Glomerular visceral epithelial cell (primary cell): ENCODE measurements around the gene GPR85.
"Not testable (repeated sequence)": the region's sequence is repeated elsewhere in the genome, so short reads cannot be mapped to it uniquely, and the experiment has no call there.

Experiments
- DNase-seq: peaks from one replicate; pipeline ENCODE4 v3.0.0-alpha.2; 2016; ENCODE audit errors: extremely low spot score

The GPR85 gene, protein sequence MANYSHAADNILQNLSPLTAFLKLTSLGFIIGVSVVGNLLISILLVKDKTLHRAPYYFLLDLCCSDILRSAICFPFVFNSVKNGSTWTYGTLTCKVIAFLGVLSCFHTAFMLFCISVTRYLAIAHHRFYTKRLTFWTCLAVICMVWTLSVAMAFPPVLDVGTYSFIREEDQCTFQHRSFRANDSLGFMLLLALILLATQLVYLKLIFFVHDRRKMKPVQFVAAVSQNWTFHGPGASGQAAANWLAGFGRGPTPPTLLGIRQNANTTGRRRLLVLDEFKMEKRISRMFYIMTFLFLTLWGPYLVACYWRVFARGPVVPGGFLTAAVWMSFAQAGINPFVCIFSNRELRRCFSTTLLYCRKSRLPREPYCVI

DNA sequence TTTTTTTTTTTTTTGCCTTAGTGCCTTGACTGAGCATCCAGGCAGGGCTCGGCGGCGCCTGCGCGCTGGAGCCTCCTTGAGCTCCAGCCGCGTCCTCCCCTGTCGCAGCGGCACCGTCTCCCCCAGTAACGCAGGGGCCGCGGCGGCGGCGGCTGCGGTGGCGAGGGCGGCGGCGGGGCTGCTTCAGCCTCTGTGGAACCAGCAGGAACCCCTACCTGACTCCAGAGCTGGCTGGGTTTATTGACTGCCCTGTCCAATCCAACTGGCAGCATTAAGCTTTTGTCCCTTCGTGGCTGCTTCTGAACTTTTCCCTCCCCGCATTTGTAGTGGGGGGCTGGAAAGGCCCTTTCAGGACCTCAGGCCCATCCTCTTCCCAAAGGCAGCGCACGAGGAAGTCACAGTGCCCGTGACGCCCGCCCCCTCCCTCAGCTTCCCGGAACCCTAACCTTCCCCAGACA lies at the start of gene GPR85:
GPR85 (minus strand) TSS at position 397 of the 458 bp plus-strand sequence. CDS start 2,106 bp downstream, outside the sequence.
- peak; percentile 64 for DNase-seq

DNA sequence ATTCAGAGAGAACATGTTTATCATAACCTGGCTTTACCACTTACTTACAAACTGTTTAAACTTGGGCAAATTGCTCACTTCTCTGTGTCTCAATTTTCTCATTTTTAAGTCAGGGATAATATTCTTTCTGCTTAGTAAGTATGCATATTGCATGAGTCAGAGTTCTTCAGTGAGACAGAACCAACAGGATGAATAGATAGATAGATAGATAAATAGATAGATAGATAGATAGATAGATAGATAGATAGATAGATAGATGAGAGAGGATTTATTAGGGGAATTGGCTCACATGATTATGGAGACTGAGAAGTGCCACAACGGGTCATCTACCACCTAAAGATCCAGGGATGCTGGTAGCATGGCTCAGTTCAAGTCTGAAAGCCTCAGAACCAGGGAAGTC lies 47.4 kb upstream of the GPR85 start:
- DNase-seq, result no peak

DNA sequence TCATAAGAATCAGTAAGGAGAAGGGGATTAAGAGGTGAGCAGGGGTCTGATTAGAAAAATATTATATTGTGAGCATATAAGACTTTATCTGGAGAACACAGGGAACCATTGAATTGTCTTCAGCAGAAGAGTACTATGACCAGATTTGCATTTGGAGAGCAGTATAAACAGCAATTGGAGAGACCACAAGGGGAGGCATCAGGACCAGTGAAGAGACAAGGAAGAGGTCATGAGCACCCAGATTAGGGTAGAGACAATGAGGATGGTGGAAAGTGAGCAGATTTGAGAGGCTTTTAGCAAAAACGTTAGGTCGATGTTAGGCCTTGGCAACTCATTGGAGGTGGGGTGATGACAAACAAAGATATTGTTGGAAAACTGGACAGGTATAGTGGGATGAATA lies 44.7 kb upstream of the GPR85 start:
- no peak for DNase-seq

DNA sequence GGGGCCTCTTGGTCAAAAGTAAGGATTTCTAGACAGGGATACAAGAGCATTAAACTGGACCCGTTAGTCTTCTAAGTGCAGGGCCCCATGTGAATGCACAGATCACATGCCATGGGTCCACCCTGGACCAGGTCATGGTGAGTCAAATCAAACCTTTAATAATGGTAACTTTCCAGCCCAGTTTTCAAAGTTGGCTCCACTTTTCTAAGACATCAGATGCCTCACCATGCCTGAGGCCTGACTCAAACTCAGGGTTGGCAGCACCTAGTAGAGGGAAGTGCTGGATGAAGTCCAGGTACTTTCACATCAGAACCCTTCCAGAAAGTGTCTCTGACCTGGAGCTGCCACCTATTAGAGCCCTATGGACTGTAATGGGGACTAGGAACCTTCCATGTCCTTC lies 41.4 kb upstream of the GPR85 start:
- DNase-seq, result no peak

DNA sequence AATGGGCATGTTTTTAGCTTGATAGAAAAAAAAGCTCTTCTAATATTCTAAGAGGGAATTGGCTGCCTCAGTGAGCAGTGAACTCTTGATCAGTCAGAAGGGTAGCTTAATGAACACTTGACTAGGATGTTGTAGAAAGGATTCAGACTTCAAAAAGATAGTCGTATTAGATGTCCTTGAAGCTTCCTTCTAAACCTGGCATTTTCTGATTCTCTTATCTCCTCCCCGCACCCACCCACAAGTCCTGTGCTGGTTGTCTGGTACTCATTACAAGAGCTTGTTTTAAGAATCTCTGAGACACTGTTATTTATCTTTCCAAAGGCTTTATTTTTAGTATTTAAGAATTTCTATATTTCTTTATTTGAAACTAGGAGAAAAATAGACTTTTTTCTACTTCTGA lies 39.1 kb upstream of the GPR85 start:
- no peak for DNase-seq

DNA sequence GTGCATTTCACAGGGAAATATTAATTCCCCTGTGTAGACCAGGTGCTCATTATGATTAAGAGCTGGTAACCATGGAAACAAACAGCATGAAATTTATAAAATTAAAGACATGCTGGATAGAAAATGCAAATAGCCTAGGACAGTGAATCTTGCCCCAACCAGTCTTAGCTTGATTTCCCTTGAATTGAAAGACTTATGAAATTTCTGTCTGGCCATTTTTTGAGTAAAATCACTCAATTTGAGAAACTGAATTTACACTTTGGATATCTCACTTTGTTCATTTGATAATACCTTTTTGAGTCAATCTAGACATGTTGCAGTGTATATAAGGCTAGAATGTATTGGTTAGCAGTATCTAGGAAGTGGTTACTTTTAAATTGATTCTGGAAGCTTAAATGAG lies 36.1 kb upstream of the GPR85 start:
- DNase-seq, result no peak

DNA sequence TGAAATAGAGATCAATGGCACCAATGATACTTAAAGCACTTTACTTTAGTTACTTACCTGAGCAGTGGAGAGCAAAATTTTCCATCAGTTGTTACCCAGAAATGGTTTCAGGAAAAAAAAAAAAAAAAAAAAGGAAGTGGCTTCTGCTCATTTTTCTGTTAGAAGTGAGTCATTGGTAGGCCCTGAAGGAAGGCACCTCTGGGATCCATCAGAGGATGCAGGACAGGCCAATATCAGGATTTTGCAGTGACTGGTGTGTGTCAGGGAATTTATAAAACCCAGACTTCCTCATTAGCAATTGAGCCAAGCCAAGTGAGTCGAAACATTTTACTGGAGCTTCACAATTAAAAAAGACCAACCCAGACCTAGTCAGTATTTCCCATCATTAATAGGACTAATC lies 34.0 kb upstream of the GPR85 start:
- DNase-seq, result no peak

DNA sequence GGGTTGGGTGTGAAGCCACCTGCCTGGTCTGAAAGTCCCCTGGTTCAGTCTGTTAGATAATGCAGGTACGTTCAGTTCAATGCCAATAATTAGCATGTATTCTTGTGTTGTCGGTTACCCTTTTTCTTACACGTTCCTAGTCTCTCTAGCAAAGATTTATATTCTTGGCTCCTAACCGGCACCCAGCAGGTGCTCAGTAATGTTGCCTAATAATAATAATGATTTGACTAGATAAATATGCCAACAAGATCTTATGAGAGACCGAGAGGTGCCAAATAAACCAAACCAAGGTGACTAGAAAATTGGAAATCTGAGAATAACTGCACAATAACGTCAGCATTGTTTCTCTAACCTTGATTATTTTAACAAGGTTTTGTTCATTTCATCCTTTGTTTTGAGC lies 32.8 kb upstream of the GPR85 start:
- no peak for DNase-seq

DNA sequence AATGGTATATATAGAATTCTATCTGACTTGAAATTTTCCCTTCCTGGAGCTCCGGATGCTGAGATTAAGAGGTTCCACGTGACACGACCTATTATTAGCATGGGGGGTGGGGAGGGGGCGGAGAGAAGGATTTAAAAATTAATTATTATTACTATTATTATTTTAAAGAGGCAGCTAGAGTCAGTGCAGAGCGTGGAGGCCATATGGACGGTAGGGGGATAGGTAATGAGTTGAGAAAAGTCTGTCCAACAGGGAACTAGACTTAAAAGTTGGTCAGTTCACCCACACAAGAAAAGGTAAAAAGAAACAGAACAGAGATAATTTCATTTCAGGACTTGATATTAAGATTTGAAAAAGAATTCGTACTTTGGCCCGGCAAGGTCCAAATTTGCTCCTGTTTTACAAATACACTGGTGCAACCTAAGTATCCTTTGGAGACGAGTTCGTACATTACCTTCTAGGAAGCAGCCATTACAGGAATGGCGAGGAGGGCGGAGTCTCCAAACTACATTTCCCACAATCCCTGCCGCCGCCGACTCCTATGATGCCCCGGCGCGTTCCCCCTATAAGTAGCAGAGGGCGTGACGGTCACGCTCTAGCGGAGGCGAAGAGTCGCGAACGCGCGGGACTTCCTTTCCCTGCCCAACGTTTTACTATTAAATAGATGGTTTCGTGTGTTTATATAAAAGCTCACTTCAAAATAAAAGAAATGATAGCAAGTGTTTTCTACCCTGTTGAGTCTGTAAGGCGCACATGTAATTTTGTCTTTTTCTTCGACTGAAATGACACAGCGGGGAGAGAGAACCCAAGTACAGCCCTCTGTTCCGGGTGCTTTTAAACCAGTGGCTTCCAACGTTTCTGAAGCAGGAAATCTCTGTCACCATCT lies 31.7 kb upstream of the GPR85 start, which contains the start of gene SMIM30:
SMIM30 (minus strand) TSS at position 481 of the 886 bp plus-strand sequence. CDS start 976 bp downstream, outside the sequence.
- peak; percentile 84 for DNase-seq

DNA sequence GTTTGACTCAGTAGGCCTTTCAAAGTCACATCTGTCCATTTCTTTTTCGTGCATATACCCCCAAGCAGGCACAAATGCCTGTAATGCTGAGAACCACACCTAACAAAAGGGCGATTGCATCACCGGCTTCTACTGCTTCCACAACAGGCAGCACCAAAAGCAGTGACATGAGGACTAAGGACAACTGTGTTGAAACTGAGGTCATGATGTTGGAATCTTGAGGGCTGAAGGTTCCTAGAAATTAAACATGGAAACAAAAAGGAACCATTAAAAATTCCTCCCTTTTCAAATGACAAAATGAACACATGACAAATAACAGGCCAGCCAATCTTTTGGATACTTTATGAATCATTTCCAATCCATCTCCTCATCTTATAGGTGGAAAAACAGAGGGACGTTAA lies 30.7 kb upstream of the GPR85 start:
- DNase-seq, result not testable (repeated sequence)

DNA sequence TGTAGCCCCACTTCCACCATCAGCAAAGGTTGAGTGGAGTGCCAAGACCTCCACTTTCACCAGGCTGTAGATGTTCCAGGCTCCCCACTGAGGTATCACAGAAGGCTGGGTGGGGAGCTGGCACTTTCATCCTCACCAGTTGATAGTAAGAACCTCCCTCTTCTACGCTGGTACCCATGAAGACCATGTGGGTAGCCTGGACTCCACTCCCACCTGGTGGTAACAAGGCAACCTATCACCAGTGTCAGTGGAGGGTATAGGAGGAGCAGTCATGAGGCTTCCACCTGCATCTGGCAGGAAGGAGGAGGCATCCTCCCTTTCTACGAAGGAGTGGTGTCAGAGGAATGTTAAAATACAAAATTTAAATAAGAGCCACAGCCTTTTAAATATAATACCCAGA lies 27.3 kb upstream of the GPR85 start:
- DNase-seq, result no peak

DNA sequence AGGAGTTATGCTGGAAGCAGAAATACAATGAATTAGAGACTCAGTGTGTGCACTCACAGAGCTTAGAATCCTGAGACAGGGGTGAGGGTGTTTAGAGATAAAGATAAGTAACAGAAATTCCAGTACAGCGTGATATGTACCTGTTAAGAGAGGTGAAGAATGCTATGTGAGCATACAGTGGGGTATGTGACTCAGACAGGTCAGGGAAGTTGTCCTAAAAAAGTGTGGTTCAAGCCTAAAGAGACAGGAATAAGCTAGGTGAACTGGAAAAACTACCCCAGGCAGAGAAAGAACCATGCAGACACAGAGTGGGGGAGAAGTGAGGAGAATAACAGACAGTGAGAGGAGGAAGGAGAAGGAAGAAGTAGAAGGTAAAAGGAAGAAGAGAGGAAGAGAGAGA lies 23.1 kb upstream of the GPR85 start:
- DNase-seq, result no peak

DNA sequence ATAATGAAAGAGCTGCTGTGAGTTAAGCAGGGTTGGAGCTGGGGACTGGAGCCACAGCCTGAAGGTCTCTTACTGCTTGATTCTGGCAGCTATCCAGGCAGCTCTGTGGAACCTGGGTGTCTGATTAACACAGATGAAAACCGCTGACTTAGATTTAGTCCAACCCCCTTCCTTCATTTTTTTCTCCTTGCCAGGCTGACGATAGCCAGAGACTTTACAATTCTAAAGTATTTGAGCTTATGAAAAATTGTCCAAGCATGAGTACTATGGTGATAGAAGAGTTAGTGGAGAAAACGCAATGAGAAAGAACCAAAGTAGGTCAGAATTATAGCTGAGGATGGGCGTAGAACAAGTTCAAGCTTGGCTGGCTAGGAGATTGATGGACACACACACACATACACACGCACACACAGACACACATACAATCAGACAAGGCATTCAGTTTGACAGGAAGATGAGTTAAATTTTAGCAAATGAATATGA lies 13.5 kb upstream of the GPR85 start:
- peak; percentile 90 for DNase-seq

DNA sequence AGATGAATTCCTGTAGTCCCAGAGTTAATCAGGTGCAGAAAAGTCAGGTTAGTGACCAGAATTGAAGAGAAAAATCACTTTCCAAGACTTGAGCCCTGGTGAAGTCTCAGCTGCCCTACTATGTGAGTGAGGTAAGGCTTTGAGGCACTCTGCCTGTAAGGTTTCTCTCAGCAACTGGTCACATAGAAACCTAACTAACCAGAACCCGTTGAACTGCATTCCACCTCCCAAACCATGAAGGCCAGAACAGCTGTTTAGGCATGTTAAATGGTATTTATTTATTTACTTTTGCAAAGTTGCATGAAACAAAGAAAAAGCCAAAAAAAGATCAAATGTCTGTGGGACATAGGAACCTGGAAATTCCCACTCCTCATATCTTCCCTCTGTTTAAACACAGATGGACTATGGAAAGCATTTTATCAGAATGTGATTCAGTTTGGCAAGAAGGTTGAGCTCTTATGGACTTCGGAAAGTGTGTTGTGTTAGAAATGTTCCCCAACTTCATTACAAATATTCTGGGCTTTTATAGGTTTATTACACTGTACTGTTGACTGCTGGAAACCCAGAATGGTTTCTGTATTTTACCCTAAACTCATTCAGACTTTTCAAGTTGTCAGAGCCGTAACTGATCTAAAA lies 12.8 kb upstream of the GPR85 start:
- peak; percentile 2 for DNase-seq

DNA sequence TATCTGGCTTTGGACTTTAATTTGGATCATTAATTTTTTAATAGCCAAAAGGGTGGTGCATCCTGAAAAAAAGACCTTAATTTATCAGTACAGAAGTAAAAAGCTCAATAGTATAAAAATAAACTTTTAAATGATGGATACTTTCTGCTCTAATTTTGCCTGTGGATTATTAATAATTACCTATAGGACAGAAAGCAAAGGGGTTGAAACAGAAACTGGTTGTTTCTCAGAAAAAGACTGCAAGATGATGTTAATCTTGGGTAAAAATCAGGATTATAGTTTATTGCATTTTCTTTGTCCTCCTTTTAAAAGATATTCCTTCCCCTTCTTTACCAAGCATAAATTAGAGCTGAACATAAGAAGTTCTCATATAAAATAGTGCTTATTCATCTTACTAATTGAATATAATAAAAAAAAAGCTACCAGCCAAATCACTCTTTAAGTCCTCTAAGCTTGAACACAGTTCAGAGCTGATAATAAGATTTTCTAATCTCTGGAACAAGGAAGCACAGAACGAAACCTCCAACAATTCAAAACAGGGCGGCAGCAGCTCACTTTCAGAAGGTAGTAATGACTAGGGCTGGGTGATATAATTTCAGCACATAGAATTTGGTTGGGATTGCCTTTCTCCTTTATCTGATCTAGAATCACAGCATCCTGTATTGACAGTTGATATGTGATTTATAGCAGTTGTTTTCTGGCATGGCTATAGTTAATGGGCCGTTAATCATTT lies 8.1 kb upstream of the GPR85 start:
- DNase-seq, result no peak

DNA sequence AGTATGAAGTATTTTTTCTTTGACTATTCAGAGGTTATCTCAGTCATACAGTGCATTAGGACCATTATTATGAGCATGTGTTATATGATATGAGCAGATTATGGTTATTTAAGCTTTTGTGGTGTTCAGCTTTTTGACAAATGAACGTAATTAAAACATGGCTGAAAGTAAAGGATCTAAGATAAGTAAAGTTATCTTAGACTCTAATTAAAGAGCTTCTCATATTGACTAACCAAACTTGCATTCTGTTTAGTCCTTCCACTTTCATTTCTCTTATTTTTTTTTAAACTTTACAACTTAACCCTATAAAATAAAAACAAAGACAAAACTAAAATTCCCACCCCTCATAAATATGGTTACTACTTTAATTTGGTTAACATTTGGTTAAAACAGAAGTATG lies 6.9 kb upstream of the GPR85 start:
- DNase-seq, result no peak

DNA sequence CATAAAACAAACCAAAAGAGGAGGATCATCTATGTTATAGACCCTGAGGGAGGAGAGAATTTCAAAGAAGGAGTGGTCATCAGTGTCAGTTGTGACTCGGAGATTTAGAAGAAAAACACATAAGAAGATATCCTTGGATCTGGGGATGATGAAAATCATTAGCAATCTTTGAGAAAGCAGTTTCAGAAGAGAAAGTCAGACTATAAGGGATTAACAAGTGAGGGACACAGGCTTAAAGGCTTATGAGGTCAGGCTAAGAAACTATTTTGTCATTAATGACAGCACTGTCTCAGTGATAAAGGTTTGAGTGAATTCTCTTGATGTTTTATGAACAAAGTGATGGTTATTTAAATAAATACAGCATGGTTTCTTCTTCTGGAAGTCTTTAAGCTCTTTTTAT lies 6.1 kb upstream of the GPR85 start:
- no peak for DNase-seq

DNA sequence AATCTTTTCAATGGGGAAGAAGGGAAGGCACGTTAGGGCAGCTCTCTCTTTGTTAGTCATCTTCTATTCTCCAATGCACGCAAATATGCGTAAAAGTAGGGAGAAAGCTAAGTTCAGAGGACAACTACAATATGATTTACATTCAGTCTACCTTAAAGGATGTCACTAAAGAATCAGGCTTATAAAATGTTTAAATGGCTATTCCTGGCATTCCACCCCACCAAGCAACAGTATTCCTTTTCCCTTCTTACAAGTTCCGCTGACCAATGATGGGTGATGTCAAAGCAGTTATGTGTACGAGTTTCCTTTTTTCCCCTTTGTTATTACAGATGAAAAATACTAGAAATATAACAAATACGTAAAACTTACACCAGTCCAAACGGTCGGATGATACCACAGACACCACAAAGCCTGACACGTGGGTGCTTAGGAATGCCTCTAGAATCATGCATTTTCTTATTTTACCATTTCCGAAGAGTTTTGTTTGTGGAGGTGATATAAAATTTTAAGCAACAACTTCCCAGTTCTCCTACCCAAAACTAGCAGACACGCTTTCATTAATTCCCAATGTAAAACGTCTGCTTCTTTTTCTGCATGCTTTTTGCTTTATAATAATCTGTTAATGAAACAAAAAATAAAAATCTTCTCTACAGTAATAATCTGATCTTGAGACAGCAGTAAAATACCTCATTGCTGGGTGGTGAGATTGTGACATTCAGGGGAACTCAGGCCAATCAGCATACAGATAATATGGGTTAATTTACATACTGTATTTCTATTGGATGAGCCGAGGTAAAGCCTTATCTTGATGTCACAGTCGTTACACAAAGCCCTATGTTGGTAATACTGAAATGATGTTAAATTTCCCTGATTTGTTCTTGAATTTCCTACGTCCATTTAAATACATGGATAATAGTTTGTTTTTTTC lies 708 bp upstream of the GPR85 start:
- no peak for DNase-seq

DNA sequence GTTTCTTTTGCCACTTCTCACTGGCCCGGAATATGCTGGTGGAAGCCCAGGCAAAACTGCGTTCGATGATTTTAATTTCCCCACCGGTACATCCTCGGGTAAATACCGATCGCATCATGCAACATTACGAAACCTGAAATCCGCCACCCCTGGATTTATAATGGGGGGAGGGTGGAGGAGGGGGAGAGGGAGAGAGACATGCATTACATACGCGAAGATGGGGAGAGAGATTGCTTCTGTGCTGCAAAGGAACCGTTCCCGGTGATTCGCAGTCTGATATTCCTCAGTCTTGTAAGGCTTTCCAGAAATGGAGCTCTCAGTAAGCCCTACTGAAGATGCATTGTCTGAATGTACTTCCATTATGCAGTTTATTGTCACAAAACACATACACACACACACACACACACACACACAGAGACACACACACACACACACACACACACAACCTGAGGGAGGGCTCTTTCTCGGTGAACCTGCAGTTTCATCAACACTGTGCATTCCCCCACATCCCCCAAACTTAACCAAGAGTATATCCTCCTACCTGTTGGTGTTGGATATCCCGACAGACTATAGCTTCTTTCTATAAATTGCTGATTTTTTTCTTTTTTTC lies 741 bp downstream of the GPR85 start:
- DNase-seq, result no peak
